Activated T-cell treated with anti-CD3 and anti-CD28 coated beads for 48 hours (primary cell): ENCODE results near the gene EMC9.

ENCODE experiments used
- DNase-seq: peaks from one replicate; pipeline ENCODE4 v3.0.0-alpha.2; 2020; ENCODE audit warnings: low read depth

EMC9 gene

GRCh38 chr14:24141097-24141880, at the start of gene EMC9:
Gene EMC9 (minus strand): TSS chr14:24141591. CDS start chr14:24141304, 287 bp downstream.
- DNase-seq: peak; percentile 99

GRCh38 chr14:24190416-24190815, 49.0 kb upstream of the EMC9 start:
- DNase-seq: no peak

GRCh38 chr14:24189460-24189859, 48.1 kb upstream of the EMC9 start:
- DNase-seq: no peak

- no peak for DNase-seq
Measured at GRCh38 chr14:24189059-24189375, 47.6 kb upstream of the EMC9 start.

GRCh38 chr14:24188251-24189058, 47.1 kb upstream of the EMC9 start, which contains the start of gene IPO4:
Gene IPO4 (minus strand): TSS chr14:24188816. CDS start chr14:24188787, 29 bp downstream.
- peak; percentile 88 for DNase-seq

GRCh38 chr14:24187539-24187915, 46.1 kb upstream of the EMC9 start:
- no peak for DNase-seq

GRCh38 chr14:24186831-24187538, 45.6 kb upstream of the EMC9 start:
- DNase-seq: no peak

- no peak for DNase-seq
Measured at GRCh38 chr14:24185741-24186140, 44.4 kb upstream of the EMC9 start.

GRCh38 chr14:24185026-24185425, 43.6 kb upstream of the EMC9 start:
- DNase-seq: no peak

- no peak for DNase-seq
Measured at GRCh38 chr14:24184104-24184970, 42.9 kb upstream of the EMC9 start.

- no peak for DNase-seq
Measured at GRCh38 chr14:24183014-24183481, 41.7 kb upstream of the EMC9 start.

GRCh38 chr14:24182110-24182882, 40.9 kb upstream of the EMC9 start:
- DNase-seq: no peak

- DNase-seq: no peak
Measured at GRCh38 chr14:24181371-24182077, 40.1 kb upstream of the EMC9 start.

- no peak for DNase-seq
Measured at GRCh38 chr14:24179961-24180796, 38.8 kb upstream of the EMC9 start.

- no peak for DNase-seq
Measured at GRCh38 chr14:24179294-24179960, 38.0 kb upstream of the EMC9 start.

- DNase-seq: no peak
Measured at GRCh38 chr14:24178399-24179178, 37.2 kb upstream of the EMC9 start.

- no peak for DNase-seq
Measured at GRCh38 chr14:24177891-24178290, 36.5 kb upstream of the EMC9 start.
